Measurements from ENCODE around the gene LTA.

LTA gene

GRCh38 chr6:31572041-31572911, at the start of gene LTA:
Gene LTA, plus strand, starts transcription at chr6:31572289. Its CDS starts 454 bp downstream, at chr6:31572743.
- no peak for DNase-seq (ENCODE audit: low read depth)

DNA sequence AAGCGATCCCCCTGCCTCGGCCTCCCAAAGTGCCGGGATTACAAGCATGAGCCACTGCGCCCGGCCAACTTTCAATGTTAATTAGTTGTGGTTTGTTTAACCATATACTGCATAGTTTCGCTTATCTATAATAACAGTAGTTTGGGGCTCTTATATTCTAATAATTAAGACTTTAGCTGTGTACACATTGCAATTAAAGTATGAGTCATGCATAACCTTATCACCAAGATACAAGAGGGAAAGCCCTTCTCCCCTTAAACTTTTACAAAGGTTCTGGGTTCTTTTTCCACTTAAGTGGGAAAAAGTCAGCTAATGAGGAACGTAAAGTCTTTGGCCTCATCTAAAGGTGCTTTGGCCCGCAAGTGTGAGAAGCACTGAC, 46.5 kb upstream of the LTA start:
- DNase-seq (ENCODE audit: low read depth) = peak; percentile 12

DNA sequence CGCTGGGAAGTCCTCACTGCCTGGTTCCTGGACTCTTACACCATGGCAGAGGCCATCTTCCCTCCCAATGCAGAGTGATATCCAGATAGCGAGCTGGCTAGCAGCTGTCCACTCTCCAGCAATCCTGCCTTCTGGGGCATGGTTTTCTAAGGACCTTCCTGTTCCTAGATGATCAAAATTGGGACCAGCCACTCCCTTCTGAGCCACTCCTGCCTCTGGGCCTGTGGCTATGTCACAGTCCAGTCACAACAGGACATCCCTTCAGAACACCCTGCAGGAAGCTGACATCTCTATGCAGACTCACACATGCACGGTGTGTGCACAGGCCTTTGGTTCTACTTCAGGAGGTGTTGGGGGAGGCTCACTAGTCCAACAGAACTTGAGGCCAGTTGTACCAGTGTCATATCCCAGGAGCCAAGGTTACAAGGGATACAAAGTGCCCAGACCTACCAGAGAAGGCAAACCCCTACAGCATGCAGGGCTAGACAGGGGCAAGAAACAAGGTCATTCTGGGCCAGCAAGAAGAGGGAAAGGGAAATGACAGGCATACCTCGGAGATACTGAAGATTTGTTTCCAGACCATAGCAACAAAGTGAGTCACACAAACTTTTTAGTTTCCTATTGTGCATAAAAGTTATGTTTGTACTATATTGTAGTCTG, 46.0 kb upstream of the LTA start:
- DNase-seq (ENCODE audit: low read depth) = peak; percentile 80

GRCh38 chr6:31528307-31528777, 43.7 kb upstream of the LTA start:
- peak; percentile 20 for DNase-seq (ENCODE audit: low read depth)

- peak; percentile 7 for DNase-seq (ENCODE audit: low read depth)
Measured at GRCh38 chr6:31528821-31529328, 43.2 kb upstream of the LTA start, which contains the start of gene MCCD1. Gene MCCD1, plus strand, starts transcription at chr6:31528962. Its CDS starts 53 bp downstream, at chr6:31529015.

DNA sequence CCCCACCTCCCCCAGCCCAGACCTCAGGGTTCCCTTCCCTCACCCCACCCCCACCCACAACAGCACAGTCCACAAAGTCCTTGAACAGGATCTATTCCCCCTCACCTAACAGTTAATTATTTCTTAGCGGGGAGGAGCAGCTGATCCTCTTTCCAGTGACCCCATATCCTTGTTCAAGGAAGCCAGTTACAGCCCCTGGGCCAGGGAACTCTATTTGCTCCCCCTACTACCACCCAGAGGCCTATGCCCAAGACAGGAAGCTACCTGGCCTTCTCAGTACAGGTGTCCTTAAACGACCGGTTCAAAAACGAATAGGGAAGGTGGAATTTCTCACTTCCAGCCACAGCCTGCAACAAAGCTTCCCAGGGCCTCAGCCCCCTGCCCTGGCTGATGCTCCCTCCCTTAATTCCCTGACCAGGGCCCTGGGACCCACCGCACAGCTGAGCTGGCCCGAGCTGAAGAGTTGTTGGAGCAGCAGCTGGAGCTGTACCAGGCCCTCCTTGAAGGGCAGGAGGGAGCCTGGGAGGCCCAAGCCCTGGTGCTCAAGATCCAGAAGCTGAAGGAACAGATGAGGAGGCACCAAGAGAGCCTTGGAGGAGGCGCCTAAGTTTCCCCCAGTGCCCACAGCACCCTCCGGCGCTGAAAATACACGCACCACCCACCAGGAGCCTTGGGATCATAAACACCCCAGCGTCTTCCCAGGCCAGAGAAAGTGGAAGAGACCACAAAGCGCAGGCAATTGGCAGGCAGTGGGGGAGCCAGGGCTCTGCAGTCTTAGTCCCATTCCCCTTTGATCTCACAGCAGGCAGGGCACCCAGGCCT, 42.5 kb upstream of the LTA start:
- peak; percentile 13 for DNase-seq (ENCODE audit: low read depth)

- no peak for DNase-seq (ENCODE audit: low read depth)
Measured at GRCh38 chr6:31530659-31531058, 41.4 kb upstream of the LTA start.

DNA sequence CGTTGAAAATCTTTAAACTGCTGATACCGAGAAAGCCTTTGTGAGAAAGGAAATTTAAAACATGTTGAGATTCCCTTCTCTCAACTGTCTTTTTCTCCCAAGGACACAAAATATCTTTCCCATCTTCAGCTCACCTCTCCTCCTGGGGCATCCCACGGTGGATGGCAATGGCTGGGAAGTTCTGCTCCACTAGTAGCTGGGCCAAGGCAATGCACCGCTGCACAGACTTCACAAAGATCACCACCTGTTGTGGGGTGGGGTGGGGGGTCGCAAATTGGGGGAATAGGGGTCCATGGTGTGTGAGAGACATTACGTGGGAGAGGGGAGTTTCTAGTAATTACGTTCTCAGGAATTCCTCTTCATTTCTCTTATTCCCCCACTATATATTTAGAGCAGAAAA, 40.9 kb upstream of the LTA start:
- no peak for DNase-seq (ENCODE audit: low read depth)

DNA sequence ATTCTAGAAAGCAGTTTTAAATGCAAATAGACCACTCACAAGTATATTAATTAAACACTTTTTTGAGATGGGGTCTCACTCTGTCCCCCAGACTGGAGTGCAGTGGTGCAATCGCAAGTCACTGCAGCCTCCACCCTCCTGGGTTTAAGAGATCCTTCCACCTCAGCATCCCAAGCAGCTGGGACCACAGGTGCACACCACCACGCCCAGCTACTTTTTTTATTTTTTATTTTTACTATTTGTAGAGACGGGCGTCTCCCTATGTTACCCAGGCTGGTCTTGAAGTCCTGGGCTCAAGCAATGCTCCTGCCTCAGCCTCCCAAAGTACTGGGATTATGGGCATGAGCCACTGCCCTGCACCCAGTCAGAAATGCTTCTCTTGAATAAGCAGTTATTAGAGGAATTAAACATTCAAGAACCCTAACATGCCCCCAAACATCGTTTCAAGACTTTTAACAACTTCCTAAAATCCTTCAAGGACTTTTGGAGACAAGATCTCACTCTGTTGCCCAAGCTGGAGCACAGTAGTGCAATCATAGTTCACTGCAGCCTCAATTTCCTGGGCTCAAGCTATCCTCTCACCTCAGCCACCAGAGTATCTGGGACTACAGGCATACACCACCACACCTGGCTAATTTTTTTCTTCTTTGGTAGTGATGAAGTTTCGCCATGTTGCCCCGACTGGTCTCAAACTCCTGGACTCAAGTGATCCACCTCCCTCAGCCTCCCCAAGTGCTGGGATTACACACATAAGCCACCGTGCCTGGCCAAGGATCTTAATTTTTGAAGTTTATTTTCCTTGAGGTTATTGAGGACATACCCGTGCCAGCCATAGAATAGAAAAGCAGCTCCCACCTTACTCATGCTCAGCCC, 40.1 kb upstream of the LTA start:
- no peak for DNase-seq (ENCODE audit: low read depth)

DNA sequence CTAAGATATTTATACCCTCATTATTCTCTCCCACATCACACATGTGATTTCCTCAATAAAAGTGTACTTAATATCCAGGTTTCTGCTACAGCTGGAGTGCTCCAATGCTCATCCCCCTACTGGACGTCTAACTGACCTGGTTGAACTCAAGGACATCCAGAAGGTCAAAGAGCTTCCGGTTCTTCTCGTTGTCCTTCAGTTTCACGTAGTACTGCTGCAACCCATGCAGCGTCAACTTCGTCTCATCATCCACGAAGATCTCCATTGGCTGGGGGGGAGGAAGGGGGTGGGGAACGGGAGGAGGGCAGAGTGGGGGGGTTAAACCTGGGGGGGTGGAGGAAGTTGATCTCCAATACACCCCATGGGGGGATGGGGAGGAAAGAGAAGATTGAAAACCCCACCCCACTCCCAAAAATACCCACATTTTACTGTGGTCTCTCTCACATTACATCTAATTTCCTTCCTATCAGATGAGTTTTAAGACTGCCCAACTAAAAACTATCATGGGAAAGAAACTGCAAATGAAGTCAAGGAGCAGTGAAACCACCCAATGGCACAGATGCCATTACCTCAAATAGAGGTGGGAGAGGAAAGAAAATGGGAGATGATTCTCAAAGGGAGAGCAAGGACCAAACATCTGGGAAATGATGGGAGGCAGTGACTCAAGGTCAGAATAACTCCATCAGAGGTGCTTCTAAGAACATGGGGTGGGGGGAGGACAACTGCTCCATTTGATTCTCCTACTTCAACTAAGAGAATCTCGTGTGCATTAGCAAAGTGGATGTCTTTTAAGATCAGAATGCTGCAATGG, 39.2 kb upstream of the LTA start:
- DNase-seq (ENCODE audit: low read depth) = no peak

DNA sequence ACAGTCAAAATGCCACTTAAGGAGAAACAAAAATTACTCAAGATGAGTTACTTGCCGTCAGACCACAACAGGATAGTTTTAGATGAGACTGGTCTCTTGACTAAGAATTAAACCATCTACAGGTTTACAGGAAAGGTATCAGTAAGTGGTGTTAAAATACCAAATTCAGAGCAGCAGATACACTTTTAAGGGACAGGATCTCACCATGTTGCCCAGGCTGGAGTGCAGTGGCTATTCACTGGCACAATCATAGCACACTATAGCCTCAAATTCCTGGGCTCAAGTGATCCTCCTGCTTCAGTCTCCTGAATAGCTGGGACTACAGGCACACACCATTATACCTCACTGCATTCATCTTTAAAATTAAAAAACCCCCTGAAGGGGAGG, 38.6 kb upstream of the LTA start:
- DNase-seq (ENCODE audit: low read depth) = no peak

- no peak for DNase-seq (ENCODE audit: low read depth)
Measured at GRCh38 chr6:31534011-31534410, 38.1 kb upstream of the LTA start.

GRCh38 chr6:31534521-31535040, 37.5 kb upstream of the LTA start:
- DNase-seq (ENCODE audit: low read depth) = no peak

DNA sequence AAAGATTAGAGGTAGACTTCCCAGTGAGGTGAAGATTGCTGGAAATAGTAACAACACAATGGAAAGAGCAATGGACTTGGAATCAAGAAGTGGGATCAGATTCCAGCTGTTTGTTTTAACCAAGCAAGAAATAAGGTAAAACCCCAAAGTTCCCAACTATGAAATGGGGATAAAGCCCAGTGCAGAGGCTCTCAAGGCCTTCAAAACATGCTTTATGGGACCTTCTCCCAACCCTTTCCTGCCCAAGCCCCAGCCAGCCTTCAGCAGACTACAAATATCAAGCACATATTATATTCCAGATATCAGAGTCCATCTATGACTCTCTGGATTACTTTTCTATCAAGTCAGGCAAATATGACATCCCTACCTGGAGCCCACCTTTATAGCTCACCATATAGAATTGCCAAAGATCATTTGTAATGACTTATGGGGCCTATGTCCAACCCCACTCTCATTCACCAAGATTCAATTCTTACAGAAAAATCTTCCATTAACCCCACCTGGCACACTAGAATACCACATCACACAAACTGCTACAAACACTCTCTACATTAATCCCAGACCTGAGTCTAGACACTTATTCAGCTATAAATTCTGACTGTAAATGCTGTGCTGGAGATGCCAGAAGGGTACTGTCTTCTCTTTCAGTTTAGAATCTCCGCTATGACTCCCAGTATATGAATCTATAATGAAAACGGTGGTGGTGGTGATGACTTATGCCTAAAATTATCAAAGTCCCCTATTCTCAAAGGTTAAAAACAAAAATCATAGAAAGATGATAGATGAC, 36.4 kb upstream of the LTA start:
- no peak for DNase-seq (ENCODE audit: low read depth)

- DNase-seq (ENCODE audit: low read depth) = no peak
Measured at GRCh38 chr6:31538805-31539400, 33.2 kb upstream of the LTA start.

DNA sequence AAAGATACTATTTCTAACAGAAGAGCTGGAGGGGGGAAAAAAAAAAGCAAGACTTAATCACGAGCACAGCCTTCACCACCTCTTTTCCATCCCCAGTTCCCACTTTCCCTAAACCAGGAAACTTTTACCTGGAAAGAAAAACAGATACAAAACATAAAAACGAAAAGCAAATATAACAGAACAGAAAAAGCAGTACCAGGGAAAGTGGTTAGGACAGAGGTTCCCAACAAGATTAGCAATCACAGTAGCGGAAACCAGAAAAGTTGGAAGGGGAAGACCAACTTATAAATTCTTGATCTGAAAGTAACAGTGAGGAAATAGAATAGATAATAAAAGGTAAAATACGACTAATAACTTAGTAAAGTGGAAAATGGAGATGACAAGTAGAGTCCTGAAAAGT, 31.4 kb upstream of the LTA start:
- no peak for DNase-seq (ENCODE audit: low read depth)

GRCh38 chr6:31541059-31541657, 30.9 kb upstream of the LTA start:
- DNase-seq (ENCODE audit: low read depth) = peak; percentile 65

Data from EH (cell line).